GM21825 (cell line): ENCODE results near the gene OIT3.
"Not testable (repeated sequence)": the region's sequence is repeated elsewhere in the genome, so short reads cannot be mapped to it uniquely, and the experiment has no call there.

Experiments used
- ATAC-seq: cut with Tn5 transposase; IDR thresholded peaks from one replicate; pipeline ENCODE4 v1.9.1; 2021; ENCODE audit warnings: mild to moderate bottlenecking, moderate library complexity; ENCODE audit not compliant: unreplicated experiment

The OIT3 gene

DNA sequence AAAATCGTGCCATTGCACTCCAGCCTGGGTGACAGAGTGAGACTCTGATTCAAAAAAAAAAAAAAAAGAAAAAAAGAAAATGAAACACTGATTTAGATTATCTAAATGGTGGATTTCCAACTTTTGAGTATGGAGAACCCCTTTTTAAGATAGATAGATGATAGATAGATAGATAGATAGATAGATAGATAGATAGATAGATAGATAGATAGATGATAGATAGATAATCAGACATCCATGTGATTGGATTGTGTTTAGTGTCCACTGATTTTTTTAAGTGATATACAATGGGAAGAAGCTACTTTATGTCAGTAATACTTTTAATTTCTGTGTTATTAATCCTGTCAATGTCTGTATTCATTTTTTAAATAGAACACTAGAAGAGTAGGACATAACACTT, 6.0 kb downstream of the OIT3 start:
- ATAC-seq = no peak

DNA sequence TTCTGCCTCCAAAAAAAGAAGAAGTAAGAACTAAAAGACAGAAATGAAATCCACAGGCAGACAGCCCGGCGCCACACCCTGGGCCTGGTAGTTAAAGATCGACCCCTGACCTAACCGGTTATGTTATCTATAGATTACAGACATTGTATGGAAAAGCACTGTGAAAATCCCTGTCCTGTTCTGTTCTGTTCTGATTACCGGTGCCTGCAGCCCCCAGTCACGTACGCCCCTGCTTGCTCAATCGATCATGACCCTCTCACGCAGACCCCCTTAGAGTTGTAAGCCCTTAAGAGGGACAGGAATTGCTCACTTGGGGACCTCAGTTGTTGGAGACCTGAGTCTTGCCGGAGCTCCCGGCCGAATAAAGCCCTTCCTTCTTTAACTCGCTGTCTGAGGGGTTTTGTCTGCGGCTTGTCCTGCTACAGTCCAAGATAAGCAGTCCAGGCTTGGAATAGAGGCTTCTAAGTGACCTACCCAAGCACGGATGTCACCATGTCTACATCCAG, 10.5 kb downstream of the OIT3 start:
- ATAC-seq = not testable (repeated sequence)

DNA sequence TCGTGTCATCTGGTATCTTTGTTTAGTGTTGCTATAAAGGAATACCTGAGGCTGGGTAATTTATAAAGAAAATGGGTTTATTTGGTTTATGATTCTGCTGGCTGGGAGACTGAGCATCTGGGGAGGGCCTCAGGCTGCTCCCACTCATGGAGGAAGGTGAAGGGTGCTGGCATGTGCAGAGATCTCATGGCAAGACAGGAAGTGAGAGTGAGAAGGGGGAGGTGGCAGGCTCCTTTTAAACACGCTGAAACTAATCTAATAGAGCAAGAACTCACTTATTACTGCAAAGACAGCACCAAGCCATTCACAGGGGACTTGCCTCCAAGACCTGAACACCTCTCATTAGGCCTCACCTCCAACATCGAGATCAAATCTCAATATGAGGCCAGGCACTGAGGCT, 11.3 kb downstream of the OIT3 start:
- ATAC-seq = no peak

DNA sequence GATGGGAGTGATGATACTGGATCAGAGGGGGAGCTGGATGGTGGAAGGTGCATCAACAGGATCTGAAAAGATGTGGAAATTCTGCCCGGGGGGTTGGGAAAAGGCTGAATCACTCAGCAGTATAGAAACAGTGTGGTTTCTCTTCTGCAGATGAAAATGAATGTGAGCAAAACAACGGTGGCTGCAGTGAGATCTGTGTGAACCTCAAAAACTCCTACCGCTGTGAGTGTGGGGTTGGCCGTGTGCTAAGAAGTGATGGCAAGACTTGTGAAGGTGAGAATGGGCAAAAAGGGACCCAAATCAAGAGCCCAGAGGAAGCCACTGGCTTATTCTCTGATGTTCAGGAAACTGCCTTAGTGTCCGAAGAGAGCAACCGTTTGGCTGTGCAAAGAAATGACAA, 12.9 kb downstream of the OIT3 start:
- no peak for ATAC-seq

DNA sequence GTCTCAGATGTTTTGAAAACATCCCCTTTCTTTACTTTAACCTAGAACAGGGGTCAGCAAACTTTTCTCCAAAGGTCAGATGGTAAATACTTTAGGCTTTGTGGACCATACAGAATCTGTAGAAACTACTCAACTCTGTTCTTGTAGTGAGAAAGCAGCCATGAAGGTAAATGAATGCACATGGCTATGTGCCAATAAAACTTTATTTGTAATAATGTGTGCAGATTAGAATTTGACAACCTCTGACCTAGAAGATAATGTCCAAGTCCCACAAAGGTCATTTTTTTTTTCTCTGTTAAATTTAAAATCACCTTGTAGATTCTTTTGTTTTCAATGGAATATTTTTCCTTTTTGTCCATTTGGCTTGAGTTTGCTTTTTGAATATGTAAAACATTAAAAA, 17.2 kb downstream of the OIT3 start:
- ATAC-seq = no peak

DNA sequence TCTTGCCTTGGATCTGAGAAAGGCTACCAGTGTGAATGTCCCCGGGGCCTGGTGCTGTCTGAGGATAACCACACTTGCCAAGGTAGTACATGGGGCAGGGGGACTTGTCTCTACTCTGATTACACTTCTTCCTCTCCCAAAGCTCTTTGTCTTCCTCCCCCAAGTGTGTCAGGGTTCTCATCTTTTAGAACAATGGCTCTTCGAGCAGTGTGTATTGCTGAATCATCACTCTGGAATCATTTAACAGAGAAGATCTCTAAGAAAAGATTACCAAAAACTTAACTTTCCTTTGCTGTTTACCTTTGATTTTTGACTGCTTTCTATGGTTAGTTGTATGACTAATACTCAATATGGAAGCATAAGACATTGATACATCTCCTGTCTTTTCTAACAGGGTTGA, 18.2 kb downstream of the OIT3 start:
- no peak for ATAC-seq

DNA sequence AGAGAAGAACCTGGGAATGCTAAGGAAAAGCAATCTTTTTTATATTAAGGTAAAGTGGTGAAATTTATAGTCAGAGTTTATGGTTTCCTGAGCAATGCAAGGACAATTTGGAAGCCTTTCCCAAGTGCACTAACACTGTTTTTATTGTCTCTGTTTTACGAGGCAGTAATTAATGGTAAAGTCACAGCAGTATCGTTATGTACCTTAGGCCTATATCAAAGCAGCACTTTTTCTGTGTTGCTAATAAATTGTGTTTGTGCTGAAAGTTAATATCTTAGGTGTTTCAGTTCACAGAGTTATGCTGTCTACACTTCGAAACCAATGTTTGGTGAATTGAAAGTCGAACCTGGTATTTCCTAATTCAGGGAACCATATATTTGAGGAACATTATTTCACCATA, 19.2 kb downstream of the OIT3 start:
- no peak for ATAC-seq

DNA sequence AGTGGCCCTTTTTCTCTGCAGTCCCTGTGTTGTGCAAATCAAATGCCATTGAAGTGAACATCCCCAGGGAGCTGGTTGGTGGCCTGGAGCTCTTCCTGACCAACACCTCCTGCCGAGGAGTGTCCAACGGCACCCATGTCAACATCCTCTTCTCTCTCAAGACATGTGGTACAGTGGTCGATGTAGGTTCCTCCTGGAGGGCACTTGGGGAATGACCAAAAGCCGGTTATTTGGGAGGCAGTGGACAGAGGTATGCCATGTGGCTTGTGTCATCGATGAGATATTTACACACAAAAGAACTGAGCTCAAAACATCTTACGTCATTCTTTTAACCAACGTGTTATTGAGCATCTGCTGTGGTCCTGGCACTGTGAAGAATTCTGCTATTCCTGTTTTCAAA, 19.7 kb downstream of the OIT3 start:
- ATAC-seq = no peak

DNA sequence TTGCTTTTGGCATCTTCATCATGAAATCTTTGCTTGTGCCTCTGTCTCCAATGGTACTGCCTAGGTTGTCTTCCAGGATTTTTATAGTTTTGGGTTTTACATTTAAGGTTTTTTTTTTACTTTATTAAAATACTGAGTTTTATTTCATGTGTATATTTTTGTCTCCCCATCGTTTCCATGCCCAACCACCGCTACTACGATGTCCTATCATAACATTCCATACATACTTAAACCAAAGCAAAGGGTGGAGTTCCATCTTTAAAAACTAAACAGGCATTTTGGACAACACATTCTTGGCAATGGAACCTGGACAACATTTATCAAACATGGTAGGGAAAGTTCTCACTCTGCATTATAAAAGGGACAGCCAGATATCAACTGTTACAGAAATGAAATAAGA, 23.7 kb downstream of the OIT3 start:
- ATAC-seq = not testable (repeated sequence)

DNA sequence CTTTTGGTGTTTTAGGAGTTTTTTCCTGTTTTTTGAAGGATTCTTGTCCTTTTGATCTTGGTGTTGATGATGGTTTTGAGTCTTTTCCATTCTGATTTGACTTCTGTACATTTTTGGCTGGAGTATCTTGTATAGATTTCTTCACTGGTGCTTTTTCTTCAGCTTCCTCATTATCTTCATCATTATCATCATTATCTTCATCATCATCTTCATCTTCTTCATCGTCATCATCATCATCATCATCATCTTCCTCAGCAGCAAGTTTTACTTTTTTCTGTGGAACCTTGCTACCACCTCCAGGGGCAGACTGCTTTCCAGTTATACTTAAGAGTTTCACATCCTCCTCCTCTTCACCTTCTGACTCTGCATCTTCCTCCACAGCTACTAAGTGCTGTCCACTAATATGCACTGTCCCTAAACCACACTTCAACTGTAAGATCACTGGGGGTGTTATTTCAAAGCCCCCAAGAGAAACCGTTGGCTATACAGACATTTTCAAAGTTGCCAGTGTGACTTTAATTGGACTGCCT, 24.3 kb downstream of the OIT3 start:
- not testable (repeated sequence) for ATAC-seq

DNA sequence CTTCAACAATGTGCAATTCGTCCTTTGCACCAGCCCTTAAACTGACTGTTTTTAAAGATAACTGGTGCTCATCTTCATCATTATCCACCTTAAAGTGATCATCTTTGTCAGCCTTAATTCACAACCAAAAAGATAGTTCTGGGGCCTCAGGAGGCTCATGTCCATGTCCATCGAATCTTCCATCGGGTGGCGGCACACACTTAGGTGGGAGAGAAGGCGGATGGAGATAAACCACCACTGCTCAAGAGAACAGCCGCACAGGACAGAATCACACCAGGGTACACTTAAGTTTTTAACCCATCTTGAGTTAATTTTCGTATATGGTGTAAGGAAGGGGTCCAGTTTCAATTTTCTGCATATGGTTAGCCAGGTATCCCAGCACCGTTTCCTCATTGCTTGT, 24.8 kb downstream of the OIT3 start:
- ATAC-seq = no peak

DNA sequence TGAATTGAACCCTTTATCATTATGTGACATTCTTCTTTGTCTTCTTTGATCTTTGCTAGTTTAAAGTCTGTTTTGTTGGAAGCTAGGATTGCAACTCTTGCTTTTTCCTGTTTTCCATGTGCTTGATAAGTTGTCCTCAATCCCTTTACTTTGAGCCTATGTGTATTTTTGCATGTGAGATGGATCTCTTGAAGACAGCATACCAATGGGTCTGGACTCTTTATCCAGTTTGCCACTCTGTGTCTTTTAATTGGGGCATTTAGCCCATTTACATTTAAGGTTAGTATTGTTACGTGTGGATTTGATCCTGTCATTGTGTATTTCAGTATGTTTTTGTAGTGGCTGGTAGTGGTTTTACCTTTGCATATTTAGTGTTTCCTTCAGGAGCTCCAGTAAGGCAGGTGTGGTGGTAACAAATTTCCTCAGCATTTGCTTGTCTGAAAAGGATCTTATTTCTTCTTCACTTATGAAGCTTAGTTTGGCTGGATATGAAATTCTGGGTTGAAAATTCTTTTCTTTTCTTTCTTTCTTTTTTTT, 27.7 kb downstream of the OIT3 start:
- not testable (repeated sequence) for ATAC-seq

DNA sequence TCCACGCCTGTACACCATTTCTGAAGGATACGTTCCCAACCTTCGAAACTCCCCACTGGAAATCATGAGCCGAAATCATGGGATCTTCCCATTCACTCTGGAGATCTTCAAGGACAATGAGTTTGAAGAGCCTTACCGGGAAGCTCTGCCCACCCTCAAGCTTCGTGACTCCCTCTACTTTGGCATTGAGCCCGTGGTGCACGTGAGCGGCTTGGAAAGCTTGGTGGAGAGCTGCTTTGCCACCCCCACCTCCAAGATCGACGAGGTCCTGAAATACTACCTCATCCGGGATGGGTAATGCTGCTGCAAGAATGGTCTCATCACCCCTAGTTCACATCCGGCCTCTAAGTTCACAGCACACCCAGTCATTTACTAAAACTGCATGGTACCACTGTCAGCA, 30.8 kb downstream of the OIT3 start:
- ATAC-seq = no peak

DNA sequence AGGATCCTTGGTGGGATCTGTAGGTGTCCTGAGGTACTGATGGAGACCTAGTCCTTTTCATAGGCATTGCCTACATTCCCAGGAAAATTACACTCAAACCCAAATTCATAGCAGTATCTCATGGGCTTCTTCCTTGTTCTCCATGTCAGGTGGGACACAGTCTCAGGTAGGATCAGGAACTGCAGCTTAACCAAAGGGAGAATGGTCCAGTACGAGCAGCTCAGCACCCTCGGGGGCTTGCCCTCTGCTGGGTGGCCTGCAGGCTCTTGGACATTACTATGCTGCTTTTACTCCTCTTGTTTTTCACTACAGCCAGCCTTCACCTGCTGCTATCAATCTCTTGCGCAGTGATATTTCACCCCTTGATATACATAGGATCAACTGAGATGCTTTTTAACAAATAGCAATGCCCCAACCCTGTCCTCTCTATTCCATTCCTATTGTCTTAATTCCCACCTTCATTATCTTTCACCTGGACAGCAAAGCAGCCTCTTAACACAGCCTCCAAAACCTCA, 32.5 kb downstream of the OIT3 start:
- ATAC-seq = no peak

DNA sequence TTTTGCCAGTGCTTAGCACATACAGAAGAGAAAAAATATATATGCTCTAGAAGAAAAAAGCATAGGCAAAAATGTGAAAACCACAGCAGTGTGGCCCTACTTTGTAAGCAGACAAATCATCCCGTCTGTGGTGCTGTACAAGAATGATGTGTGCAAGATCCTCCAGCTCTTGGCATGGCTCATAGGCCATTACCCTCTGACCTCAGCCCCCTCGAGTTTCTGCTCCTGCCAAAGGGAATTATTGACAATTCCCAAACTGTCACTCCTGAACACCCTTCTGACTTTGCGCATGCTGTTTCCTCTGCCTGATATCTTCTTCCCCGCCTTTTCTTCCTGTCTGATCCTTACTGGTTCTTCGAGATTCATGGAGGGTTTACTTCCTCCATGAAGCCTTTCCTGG, 33.9 kb downstream of the OIT3 start:
- ATAC-seq = no peak

DNA sequence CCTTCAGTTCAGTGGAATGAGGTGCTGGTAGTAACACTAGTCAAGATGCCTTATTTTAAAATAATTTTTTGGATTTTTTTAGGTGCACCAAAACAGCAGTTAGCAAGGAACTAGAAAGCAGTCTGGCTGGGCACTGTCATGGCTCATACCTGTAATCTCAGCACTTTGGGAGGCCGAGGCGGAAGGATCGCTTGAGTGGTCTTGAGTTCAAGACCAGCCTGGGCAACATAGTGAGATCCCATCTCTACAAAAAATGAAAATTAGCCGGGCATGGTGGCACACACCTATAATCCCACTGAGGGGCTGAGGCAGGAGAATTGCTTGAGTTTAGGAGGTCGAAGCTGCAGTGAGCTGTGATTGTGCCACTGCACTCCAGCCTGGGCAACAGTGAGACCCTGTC, 35.3 kb downstream of the OIT3 start:
- ATAC-seq = no peak

DNA sequence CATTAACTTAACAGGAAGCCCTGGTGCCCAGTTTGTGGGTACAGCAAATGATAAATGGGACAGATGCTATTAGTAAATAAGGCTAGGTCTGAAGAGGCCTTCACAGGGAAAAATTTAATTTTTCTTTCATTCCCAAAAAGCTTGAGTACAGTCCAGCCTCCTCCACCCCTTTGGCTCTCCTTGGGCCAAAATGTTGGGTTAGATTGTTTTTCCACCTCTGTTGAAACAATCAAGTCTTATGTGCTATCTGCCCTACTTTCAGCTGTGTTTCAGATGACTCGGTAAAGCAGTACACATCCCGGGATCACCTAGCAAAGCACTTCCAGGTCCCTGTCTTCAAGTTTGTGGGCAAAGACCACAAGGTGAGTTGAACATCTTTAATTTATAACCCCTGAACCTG, 36.7 kb downstream of the OIT3 start:
- ATAC-seq = no peak

DNA sequence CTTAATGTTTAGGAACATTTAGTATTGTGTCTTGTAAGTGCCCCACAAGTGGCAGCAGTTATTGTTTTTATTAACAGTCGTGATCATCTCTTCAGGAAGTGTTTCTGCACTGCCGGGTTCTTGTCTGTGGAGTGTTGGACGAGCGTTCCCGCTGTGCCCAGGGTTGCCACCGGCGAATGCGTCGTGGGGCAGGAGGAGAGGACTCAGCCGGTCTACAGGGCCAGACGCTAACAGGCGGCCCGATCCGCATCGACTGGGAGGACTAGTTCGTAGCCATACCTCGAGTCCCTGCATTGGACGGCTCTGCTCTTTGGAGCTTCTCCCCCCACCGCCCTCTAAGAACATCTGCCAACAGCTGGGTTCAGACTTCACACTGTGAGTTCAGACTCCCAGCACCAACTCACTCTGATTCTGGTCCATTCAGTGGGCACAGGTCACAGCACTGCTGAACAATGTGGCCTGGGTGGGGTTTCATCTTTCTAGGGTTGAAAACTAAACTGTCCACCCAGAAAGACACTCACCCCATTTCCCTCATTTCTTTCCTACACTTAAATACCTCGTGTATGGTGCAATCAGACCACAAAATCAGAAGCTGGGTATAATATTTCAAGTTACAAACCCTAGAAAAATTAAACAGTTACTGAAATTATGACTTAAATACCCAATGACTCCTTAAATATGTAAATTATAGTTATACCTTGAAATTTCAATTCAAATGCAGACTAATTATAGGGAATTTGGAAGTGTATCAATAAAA, 38.9 kb downstream of the OIT3 start:
- no peak for ATAC-seq

DNA sequence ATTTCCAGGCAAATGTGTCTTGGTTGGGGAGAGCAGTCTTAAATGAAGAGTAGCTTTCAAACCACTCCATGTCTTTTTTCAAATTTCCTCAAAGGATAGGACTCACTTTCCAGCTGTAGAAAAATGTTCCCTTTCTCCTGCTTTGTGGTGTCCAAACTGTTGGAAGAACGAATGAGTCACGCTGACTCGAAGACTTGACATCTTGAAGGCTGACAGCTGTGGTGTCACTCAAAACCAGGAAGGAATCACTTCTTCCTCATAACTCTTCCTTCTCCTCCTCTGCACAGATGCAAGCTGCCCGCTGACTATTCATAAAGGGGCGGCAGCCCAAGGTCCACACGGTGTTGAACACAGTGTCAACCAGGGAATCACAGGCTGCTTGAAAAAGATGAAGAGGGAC, 41.8 kb downstream of the OIT3 start:
- ATAC-seq = no peak

DNA sequence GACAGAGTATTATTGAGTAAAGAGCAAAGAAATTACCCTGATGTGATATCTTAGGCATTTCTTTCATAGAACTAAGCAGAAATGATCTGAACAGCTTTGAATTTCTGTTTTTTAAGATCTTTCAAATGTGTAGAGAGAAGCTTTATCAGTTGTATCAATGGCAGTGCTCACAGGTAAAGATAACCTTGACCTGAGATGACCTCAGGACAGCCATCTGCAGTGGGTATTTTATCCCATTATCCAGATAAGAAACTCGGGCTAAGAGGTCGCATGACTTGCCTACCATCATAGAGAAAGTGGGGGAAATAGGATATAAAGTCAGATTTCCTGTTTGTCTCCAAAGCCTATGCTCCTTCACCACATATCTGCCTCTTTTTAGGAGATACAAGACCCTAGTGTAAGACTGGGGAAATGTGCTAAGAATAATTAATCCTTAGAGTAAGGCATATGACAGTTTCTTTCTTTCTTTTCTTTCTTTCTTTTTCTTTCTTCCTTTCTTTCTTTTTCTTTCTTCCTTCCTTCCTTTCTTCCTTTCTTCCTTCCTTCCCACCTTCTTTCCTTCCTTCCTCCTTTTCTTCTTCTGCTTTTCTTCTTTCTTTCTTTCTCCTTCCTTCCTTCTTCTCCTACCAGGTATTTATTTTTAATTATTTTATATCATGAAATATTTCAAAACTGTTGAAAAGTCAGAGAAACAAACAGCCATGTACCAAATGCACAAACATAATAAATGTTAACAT, 50.1 kb downstream of the OIT3 start:
- no peak for ATAC-seq

DNA sequence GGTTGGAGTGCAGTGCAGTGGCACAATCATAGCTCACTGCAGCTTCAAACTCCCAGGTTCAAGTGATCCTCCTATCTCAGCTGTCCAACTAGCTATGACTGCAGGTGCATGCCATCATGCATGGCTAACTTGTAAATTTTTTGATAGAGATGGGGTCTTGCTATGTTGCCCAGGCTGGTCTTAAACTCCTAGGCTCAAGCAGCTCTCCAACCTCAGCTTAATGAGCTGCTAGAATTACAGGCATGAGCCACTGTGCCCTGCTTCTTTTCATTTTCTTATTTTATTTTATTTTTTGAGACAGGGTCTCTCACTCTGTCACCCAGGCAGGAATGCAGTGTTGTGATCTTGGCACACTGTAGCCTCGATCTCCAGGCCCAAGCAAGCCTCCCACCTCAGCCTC, 53.4 kb downstream of the OIT3 start:
- no peak for ATAC-seq

DNA sequence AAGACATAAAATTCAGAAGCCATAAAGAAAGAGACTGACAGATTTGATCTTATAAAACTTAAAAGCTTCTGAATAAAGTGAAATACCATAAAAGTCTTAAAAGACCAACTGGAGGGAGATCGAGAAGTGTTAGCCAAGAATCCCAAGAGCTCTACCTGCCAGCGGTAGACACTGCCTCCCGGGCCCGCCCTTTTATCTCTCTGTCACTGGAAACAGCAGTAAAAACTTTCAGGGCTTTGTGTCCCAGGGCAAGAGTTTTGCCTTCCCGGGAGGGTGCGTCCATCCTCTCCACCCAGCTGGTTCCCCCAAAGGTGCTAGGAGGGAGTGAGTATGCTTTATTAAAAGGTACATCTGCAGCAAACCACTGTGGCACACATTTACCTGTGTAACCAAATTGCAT, 55.2 kb downstream of the OIT3 start:
- no peak for ATAC-seq
